ENCODE results near the gene PRAMEF11. TPM values are rescaled to one million over a fixed set of nuclear protein-coding genes. Genes with fewer than 3 reads are reported as not detected.
"Not testable (repeated sequence)": the region's sequence is repeated elsewhere in the genome, so short reads cannot be mapped to it uniquely, and the experiment has no call there.

PRAMEF11 gene
- not detected in 2 replicates for total RNA-seq (2021)
- long read RNA-seq, result 0 reads

GRCh38 chr1:12831310-12831709 is at the start of gene PRAMEF11:
Gene PRAMEF11 (minus strand): TSS chr1:12831410. CDS start chr1:12828789, 2,621 bp downstream.
- not testable (repeated sequence) for H3K4me2 ChIP-seq (ENCODE audit: insufficient read depth, insufficient read length, low read length); H3K23me2 ChIP-seq (ENCODE audit: insufficient read length, low read depth, low read length, poor library complexity, severe bottlenecking); H2BK20ac ChIP-seq (ENCODE audit: low read depth, low read length, poor library complexity, severe bottlenecking); DNase-seq; H3K4me1 Mint-ChIP-seq; H2AK5ac ChIP-seq (ENCODE audit: insufficient read length, low read length); H3K4me1 ChIP-seq (ENCODE audit: insufficient read depth, low read length); H4K20me1 ChIP-seq (ENCODE audit: control insufficient read depth, insufficient read depth, insufficient read length); H2BK12ac ChIP-seq (ENCODE audit: insufficient read length, low read depth, low read length); H2AFZ ChIP-seq (ENCODE audit: low read length); H3K79me1 ChIP-seq (ENCODE audit: insufficient read depth, low read depth, low read length, poor library complexity, severe bottlenecking); H3K4me3 Mint-ChIP-seq; H2BK5ac ChIP-seq (ENCODE audit: insufficient read length, low read length); H3K18ac ChIP-seq (ENCODE audit: insufficient read length, low read depth, low read length); H3K27me3 Mint-ChIP-seq (ENCODE audit: low read depth); H3K4ac ChIP-seq (ENCODE audit: low read depth, low read length); H3K56ac ChIP-seq (ENCODE audit: insufficient read length, low read depth, low read length); H4K91ac ChIP-seq (ENCODE audit: insufficient read length, low read depth, low read length); H2BK120ac ChIP-seq (ENCODE audit: low read depth, low read length, poor library complexity, severe bottlenecking); H3K27ac Mint-ChIP-seq; H4K5ac ChIP-seq (ENCODE audit: insufficient read length, low read depth, low read length); H2BK15ac ChIP-seq (ENCODE audit: low read depth, low read length); H3K79me2 ChIP-seq (ENCODE audit: insufficient read depth, low read length); H4K8ac ChIP-seq (replicated peaks; ENCODE audit: insufficient read length, low read depth, low read length); H3T11ph ChIP-seq (ENCODE audit: low read length); H3K9me3 ChIP-seq (ENCODE audit: control insufficient read depth, low read depth, low read length); H3K27ac ChIP-seq (ENCODE audit: insufficient read length, low read depth, low read length); H3K23ac ChIP-seq (ENCODE audit: insufficient read length, low read depth, low read length); H3K14ac ChIP-seq (ENCODE audit: insufficient read depth, low read length); H3K9ac ChIP-seq (ENCODE audit: extremely low read depth, insufficient read length, low read length); H3K27me3 ChIP-seq (ENCODE audit: insufficient read depth, low read length)
- WGBS (ENCODE audit: extremely low coverage, insufficient read length, low lambda C conversion rate), result no CpG with 5 or more reads among the region's 3 CpGs
- H3K36me3 Mint-ChIP-seq (ENCODE audit: insufficient read depth in 1 of 3, low read depth in 3 of 3), result peaks cover 0 to 21% (median 4%) of the 10 kb centered on the region in 3 experiments; a peak in 2 of 7 replicates
- H3K9me3 Mint-ChIP-seq, result peaks cover 61 to 66% of the 10 kb centered on the region in 2 experiments

- not testable (repeated sequence) for DNase-seq; H3K18ac ChIP-seq (ENCODE audit: insufficient read length, low read depth, low read length); H4K5ac ChIP-seq (ENCODE audit: insufficient read length, low read depth, low read length); H3K27ac Mint-ChIP-seq; H3K4ac ChIP-seq (ENCODE audit: low read depth, low read length); H3K9ac ChIP-seq (ENCODE audit: extremely low read depth, insufficient read length, low read length); H2BK15ac ChIP-seq (ENCODE audit: low read depth, low read length); H3K36me3 Mint-ChIP-seq (ENCODE audit: insufficient read depth in 1 of 3, low read depth in 3 of 3); H3K23me2 ChIP-seq (ENCODE audit: insufficient read length, low read depth, low read length, poor library complexity, severe bottlenecking); H2AK5ac ChIP-seq (ENCODE audit: insufficient read length, low read length); H3K27me3 Mint-ChIP-seq (ENCODE audit: low read depth); H3K27me3 ChIP-seq (ENCODE audit: insufficient read depth, low read length); H4K91ac ChIP-seq (ENCODE audit: insufficient read length, low read depth, low read length); H3K79me2 ChIP-seq (ENCODE audit: insufficient read depth, low read length); H3T11ph ChIP-seq (ENCODE audit: low read length); H2BK120ac ChIP-seq (ENCODE audit: low read depth, low read length, poor library complexity, severe bottlenecking); H2BK12ac ChIP-seq (ENCODE audit: insufficient read length, low read depth, low read length); H3K4me3 Mint-ChIP-seq; H3K56ac ChIP-seq (ENCODE audit: insufficient read length, low read depth, low read length); H3K14ac ChIP-seq (ENCODE audit: insufficient read depth, low read length); H3K4me2 ChIP-seq (ENCODE audit: insufficient read depth, insufficient read length, low read length); H2BK5ac ChIP-seq (ENCODE audit: insufficient read length, low read length); H2AFZ ChIP-seq (ENCODE audit: low read length); H2BK20ac ChIP-seq (ENCODE audit: low read depth, low read length, poor library complexity, severe bottlenecking); H3K27ac ChIP-seq (ENCODE audit: insufficient read length, low read depth, low read length); H3K79me1 ChIP-seq (ENCODE audit: insufficient read depth, low read depth, low read length, poor library complexity, severe bottlenecking); H3K4me1 Mint-ChIP-seq; H3K4me1 ChIP-seq (ENCODE audit: insufficient read depth, low read length); H3K23ac ChIP-seq (ENCODE audit: insufficient read length, low read depth, low read length); H3K9me3 ChIP-seq (ENCODE audit: control insufficient read depth, low read depth, low read length); H4K20me1 ChIP-seq (ENCODE audit: control insufficient read depth, insufficient read depth, insufficient read length); H4K8ac ChIP-seq (replicated peaks; ENCODE audit: insufficient read length, low read depth, low read length)
- WGBS (ENCODE audit: extremely low coverage, insufficient read length, low lambda C conversion rate), result no CpG with 5 or more reads among the region's 4 CpGs
- H3K9me3 Mint-ChIP-seq, result peaks cover 11 to 18% of the 10 kb centered on the region in 2 experiments
Observed at GRCh38 chr1:12878453-12878852, 47.2 kb upstream of the PRAMEF11 start.
